BE2C (cell line): ENCODE measurements around the gene TET3. TPM values are rescaled to one million over a fixed set of nuclear protein-coding genes. Genes with fewer than 3 reads are reported as not detected.
A peak's percentile ranks its signal among the peaks of the same experiment; 100 is the strongest.

Source experiments
- DNase-seq: peaks from one replicate; pipeline ENCODE4 v3.0.0-alpha.2; 2020
- H3K27me3 ChIP-seq: fragments of 250-450 bp; sonication (Bioruptor Pico); 2 replicates; pipeline ENCODE4 v1.5.1; 2020; ENCODE audit warnings: mild to moderate bottlenecking
- H3K36me3 ChIP-seq: fragments of 250-450 bp; sonication (Bioruptor Pico); 2 replicates; pipeline ENCODE4 v1.5.1; 2020; ENCODE audit warnings: mild to moderate bottlenecking
- H3K4me1 ChIP-seq: fragments of 250-450 bp; sonication (Bioruptor Pico); 2 replicates; pipeline ENCODE4 v1.5.1; 2020
- H3K4me3 ChIP-seq: 2 replicates; pipeline ENCODE4 v1.5.1; 2011; ENCODE audit warnings: low read depth, low read length
- H3K9me3 ChIP-seq: fragments of 250-450 bp; sonication (Bioruptor Pico); 2 replicates; pipeline ENCODE4 v1.5.1; 2020
- CTCF ChIP-seq: IDR thresholded peaks from 2 replicates; pipeline ENCODE4 v1.5.1; 2012; ENCODE audit warnings: mild to moderate bottlenecking, low read depth, low read length
- polyA plus RNA-seq: library from polyadenylated mRNA; unstranded; fragments of >200 nt; gene quantifications from one replicate; pipeline ENCODE4 v1.2.1, GENCODE V29; 2012; ENCODE audit warnings: low read depth, missing spikeins; ENCODE audit not compliant: insufficient read length, insufficient read depth

TET3 gene
- 14.6 TPM for polyA plus RNA-seq

GRCh38 chr2:73984203-73984921 lies at the start of gene TET3:
Gene TET3 (plus strand): TSS chr2:73984910. CDS start chr2:73986404, 1,494 bp downstream.
- TF ChIP-seq CTCF = no peak
- Histone ChIP-seq H3K4me3 (peak within 1 kb of the TSS; percentile 62), H3K27me3 (no peaks in the 10 kb centered on the region), H3K4me1 (peaks cover 3% of the 10 kb centered on the region; the same call in 1 of the 2 replicates), H3K9me3 (no peaks in the 10 kb centered on the region), H3K36me3 (peaks cover 5% of the 10 kb centered on the region; the same call in 1 of the 2 replicates)
- DNase-seq = peak; percentile 57

GRCh38 chr2:73935641-73936040 lies 49.1 kb upstream of the TET3 start:
- no peaks in the 10 kb centered on the region for H3K27me3 ChIP-seq
- H3K9me3 ChIP-seq = no peaks in the 10 kb centered on the region
- no peak for DNase-seq
- H3K4me1 ChIP-seq = peaks cover 6% of the 10 kb centered on the region; the same call in 1 of the 2 replicates
- no peak for TF ChIP-seq CTCF
- no peak overlapping the region for H3K4me3 ChIP-seq
- H3K36me3 ChIP-seq = no peaks in the 10 kb centered on the region

GRCh38 chr2:73937103-73937885 lies 47.4 kb upstream of the TET3 start:
- TF ChIP-seq CTCF = no peak
- H3K36me3 ChIP-seq = no peaks in the 10 kb centered on the region
- peaks cover 6% of the 10 kb centered on the region; the same call in 1 of the 2 replicates for H3K4me1 ChIP-seq
- no peaks in the 10 kb centered on the region for H3K9me3 ChIP-seq
- no peaks in the 10 kb centered on the region for H3K27me3 ChIP-seq
- H3K4me3 ChIP-seq = no peak overlapping the region
- no peak for DNase-seq

- Histone ChIP-seq H3K27me3 (no peaks in the 10 kb centered on the region), H3K4me1 (peaks cover 6% of the 10 kb centered on the region; the same call in 1 of the 2 replicates), H3K36me3 (no peaks in the 10 kb centered on the region), H3K9me3 (no peaks in the 10 kb centered on the region), H3K4me3 (no peak overlapping the region)
- TF ChIP-seq CTCF = no peak
- DNase-seq = no peak
These were observed 46.8 kb upstream of the TET3 start for GRCh38 chr2:73937899-73938298.

- Histone ChIP-seq H3K36me3 (no peaks in the 10 kb centered on the region), H3K9me3 (no peaks in the 10 kb centered on the region), H3K4me1 (peaks cover 6% of the 10 kb centered on the region; the same call in 1 of the 2 replicates), H3K4me3 (no peak overlapping the region), H3K27me3 (no peaks in the 10 kb centered on the region)
- DNase-seq = no peak
- no peak for TF ChIP-seq CTCF
These were observed 45.9 kb upstream of the TET3 start for GRCh38 chr2:73938718-73939352.
